Measurements from ENCODE around the gene POLK.
"Not testable (repeated sequence)": the region's sequence is repeated elsewhere in the genome, so short reads cannot be mapped to it uniquely, and the experiment has no call there.

Gene POLK

GRCh38 chr5:75552764-75553163 lies 41.1 kb downstream of the POLK start:
- no peak for DNase-seq

GRCh38 chr5:75553358-75553757 lies 41.7 kb downstream of the POLK start:
- DNase-seq, result no peak

- DNase-seq, result no peak
These were observed 46.5 kb downstream of the POLK start for GRCh38 chr5:75558221-75558620.

- DNase-seq, result no peak
These were observed 47.4 kb downstream of the POLK start for GRCh38 chr5:75558981-75559632.

GRCh38 chr5:75560655-75561054 lies 49.0 kb downstream of the POLK start:
- DNase-seq, result not testable (repeated sequence)

GRCh38 chr5:75565991-75566709 lies 54.5 kb downstream of the POLK start:
- DNase-seq, result not testable (repeated sequence)

GRCh38 chr5:75566710-75567309 lies 55.1 kb downstream of the POLK start:
- no peak for DNase-seq

- no peak for DNase-seq
These were observed 56.0 kb downstream of the POLK start for GRCh38 chr5:75567710-75568109.

- DNase-seq, result no peak
These were observed 56.5 kb downstream of the POLK start for GRCh38 chr5:75568202-75568601.

GRCh38 chr5:75571547-75571946 lies 59.9 kb downstream of the POLK start:
- DNase-seq, result no peak

- no peak for DNase-seq
These were observed 63.1 kb downstream of the POLK start for GRCh38 chr5:75574791-75575190.

GRCh38 chr5:75578280-75578679 lies 66.6 kb downstream of the POLK start:
- DNase-seq, result not testable (repeated sequence)

- DNase-seq, result no peak
These were observed 73.0 kb downstream of the POLK start for GRCh38 chr5:75584641-75585040.

GRCh38 chr5:75588666-75589065 lies 77.0 kb downstream of the POLK start:
- DNase-seq, result no peak

GRCh38 chr5:75600535-75600934 lies 88.8 kb downstream of the POLK start:
- DNase-seq, result no peak

GRCh38 chr5:75601567-75601966 lies 89.9 kb downstream of the POLK start:
- DNase-seq, result no peak

GRCh38 chr5:75601996-75602395 lies 90.3 kb downstream of the POLK start:
- DNase-seq, result no peak

GRCh38 chr5:75603371-75603770 lies 91.7 kb downstream of the POLK start:
- DNase-seq, result no peak

GRCh38 chr5:75603821-75604220 lies 92.1 kb downstream of the POLK start:
- DNase-seq, result no peak

GRCh38 chr5:75607341-75607740 lies 95.7 kb downstream of the POLK start:
- not testable (repeated sequence) for DNase-seq

- no peak for DNase-seq
These were observed 97.2 kb downstream of the POLK start for GRCh38 chr5:75608870-75609269.

- no peak for DNase-seq
These were observed 98.5 kb downstream of the POLK start for GRCh38 chr5:75610201-75610600.

- DNase-seq, result not testable (repeated sequence)
These were observed 99.2 kb downstream of the POLK start for GRCh38 chr5:75610859-75611310.

Data from activated effector memory CD4-positive, alpha-beta T cell treated with Interleukin-2 at 50 U/mL for 16 hours (primary cell).